ENCODE results near the gene TIA1. TPM values are rescaled to one million over a fixed set of nuclear protein-coding genes. Genes with fewer than 3 reads are reported as not detected.

Gene TIA1
- total and polyA plus RNA-seq, 2 experiments from 2014 or later = 64.8 to 160 TPM

DNA sequence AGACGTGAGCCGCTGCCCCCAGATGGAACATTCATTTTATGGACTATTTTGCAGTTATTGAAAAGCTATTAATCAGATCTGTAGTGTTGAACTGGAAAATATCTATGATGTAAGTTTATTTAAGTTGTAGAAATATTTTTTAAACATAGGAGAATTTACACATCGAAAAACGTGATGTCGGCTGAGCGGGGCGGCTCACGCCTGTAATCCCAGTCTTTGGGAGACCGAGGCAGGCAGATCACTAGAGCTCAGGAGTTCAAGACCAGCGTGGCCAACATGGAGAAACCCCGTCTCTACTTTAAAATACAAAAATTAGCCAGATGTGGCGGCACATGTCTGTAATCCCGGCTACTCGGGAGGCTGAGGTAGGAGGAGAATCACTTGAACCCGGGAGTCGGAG, 2.0 kb upstream of the TIA1 start:
- Histone ChIP-seq H3K9me3 (ENCODE audit: low read depth) (no peaks in the 10 kb centered on the region), H3K4me3 (no peak overlapping the region), H3K4me1 (ENCODE audit: insufficient read depth) (peaks cover 8% of the 10 kb centered on the region), H3K4me2 (no peak overlapping the region), H3K27me3 (no peaks in the 10 kb centered on the region), H3K9me2 (replicated peaks; ENCODE audit: insufficient read depth) (no peaks in the 10 kb centered on the region), H3K27ac (no peak overlapping the region), H4K20me1 (ENCODE audit: insufficient read depth, poor library complexity, severe bottlenecking) (peaks cover 19% of the 10 kb centered on the region), H2AFZ (no peak overlapping the region), H3K36me3 (replicated peaks; ENCODE audit: insufficient read depth, low read depth) (no peaks in the 10 kb centered on the region), H3K79me2 (peaks cover 27% of the 10 kb centered on the region)
- 91% methylated on average over 16 of the region's 16 CpGs for WGBS (ENCODE audit: low lambda C conversion rate, missing lambda C conversion rate)
- no peak for DNase-seq (ENCODE audit: low spot score)
- TF ChIP-seq, protein P1, sequence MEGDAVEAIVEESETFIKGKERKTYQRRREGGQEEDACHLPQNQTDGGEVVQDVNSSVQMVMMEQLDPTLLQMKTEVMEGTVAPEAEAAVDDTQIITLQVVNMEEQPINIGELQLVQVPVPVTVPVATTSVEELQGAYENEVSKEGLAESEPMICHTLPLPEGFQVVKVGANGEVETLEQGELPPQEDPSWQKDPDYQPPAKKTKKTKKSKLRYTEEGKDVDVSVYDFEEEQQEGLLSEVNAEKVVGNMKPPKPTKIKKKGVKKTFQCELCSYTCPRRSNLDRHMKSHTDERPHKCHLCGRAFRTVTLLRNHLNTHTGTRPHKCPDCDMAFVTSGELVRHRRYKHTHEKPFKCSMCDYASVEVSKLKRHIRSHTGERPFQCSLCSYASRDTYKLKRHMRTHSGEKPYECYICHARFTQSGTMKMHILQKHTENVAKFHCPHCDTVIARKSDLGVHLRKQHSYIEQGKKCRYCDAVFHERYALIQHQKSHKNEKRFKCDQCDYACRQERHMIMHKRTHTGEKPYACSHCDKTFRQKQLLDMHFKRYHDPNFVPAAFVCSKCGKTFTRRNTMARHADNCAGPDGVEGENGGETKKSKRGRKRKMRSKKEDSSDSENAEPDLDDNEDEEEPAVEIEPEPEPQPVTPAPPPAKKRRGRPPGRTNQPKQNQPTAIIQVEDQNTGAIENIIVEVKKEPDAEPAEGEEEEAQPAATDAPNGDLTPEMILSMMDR (IDR thresholded peaks at IDR 0.05; ENCODE audit: poor library complexity) = no peak
- no peak for TF ChIP-seq EZH2 (IDR thresholded peaks at IDR 0.05; ENCODE audit: borderline replicate concordance)
- no peak for TF ChIP-seq EZH2phosphoT487 (IDR thresholded peaks at IDR 0.05; ENCODE audit: low read depth, severe bottlenecking, unreplicated experiment)

DNA sequence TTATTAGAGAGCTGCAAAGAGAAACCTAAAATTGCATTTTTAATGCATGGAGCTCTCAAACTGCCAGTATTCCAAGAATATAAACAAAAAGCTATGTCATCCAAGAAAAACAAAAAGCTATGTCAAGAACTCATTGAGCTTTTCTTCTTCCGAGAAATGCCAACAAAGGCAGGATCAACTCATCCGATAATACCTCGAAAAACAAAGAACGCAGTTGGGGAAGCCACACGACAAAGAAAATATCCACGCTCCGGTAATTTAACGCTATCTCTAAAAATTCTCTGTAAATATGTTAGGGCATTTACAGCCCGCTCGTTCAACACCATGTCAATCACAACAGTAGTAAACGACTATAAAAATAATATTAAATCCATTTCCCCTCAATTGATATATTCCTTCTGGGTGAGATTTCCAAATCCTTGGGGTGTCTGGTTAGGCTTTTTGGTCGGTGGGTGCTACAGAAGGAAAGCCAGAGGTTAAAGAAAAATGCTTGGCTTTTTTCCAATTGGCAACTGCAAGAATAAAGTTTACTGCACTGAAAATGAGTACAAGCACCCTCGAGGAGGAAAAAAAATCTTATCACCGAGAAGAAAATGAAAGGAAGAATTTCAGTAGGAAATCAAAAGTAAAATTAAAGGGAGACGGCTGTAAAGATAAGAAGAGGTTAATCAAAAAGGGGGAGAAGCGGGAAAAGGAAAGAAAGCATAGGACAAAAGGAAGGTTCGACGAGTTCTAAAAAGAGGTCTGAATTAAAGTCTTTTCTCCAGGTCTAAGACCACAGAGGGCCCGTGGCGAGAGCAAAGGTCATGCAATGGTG, 856 bp downstream of the TIA1 start:
- Histone ChIP-seq H3K36me3 (replicated peaks; ENCODE audit: insufficient read depth, low read depth) (no peaks in the 10 kb centered on the region), H3K27ac (peak overlapping the region; percentile 97), H3K9me2 (replicated peaks; ENCODE audit: insufficient read depth) (no peaks in the 10 kb centered on the region), H3K4me1 (ENCODE audit: insufficient read depth) (peaks cover 8% of the 10 kb centered on the region), H3K79me2 (peaks cover 55% of the 10 kb centered on the region), H3K27me3 (no peaks in the 10 kb centered on the region), H3K9me3 (ENCODE audit: low read depth) (no peaks in the 10 kb centered on the region), H4K20me1 (ENCODE audit: insufficient read depth, poor library complexity, severe bottlenecking) (peaks cover 47% of the 10 kb centered on the region), H2AFZ (peak overlapping the region; percentile 33), H3K4me3 (peak overlapping the region; percentile 93), H3K4me2 (peak overlapping the region; percentile 80)
- WGBS (ENCODE audit: low lambda C conversion rate, missing lambda C conversion rate) = under 1% methylated on average over 20 of the region's 20 CpGs
- DNase-seq (ENCODE audit: low spot score) = peak; percentile 15
- TF ChIP-seq EZH2 (IDR thresholded peaks at IDR 0.05; ENCODE audit: borderline replicate concordance) (no peak), EZH2phosphoT487 (IDR thresholded peaks at IDR 0.05; ENCODE audit: low read depth, severe bottlenecking, unreplicated experiment) (no peak)
- TF ChIP-seq, protein P1 (IDR thresholded peaks at IDR 0.05; ENCODE audit: poor library complexity) = no peak

DNA sequence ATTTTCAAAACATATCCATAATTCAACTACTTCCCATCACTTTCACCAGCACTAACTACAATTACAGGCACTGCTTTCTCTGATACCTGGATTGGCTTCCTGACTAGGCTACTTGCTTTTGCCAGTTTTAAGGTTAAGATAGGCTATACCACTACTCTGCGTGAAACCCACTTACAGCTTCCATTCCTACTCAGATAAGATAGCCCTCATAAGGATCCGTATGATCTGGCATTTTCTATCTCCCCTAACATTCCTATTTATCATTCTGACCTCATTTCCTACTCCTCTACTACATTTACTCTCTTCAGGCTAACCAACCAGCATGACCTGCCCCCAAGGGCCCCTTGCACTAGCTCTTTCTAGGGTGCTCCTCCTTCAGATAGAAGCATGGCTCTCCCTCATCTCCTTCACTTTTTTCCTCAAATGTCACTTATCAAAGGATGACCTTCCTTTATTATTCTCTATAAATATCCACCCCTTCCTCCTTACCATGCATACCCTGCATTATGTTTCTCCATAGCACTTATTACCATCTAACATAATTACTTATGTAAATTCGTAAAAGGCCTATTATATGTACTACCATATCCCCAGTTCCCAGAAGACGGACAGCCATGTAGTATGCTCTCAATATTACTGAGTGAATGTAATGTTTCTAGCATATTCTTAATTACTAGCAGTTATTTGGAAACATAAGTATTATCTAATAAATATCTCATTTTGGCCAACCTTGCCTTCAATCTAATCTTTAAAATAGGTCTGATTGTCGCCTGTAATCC, 4.4 kb downstream of the TIA1 start:
- H3K9me3 ChIP-seq (ENCODE audit: low read depth) = no peaks in the 10 kb centered on the region
- H3K4me2 ChIP-seq = peak overlapping the region; percentile 80
- no peaks in the 10 kb centered on the region for H3K27me3 ChIP-seq
- H3K9me2 ChIP-seq (replicated peaks; ENCODE audit: insufficient read depth) = no peaks in the 10 kb centered on the region
- no peak overlapping the region for H2AFZ ChIP-seq
- no peak overlapping the region for H3K27ac ChIP-seq
- peaks cover 91% of the 10 kb centered on the region for H3K79me2 ChIP-seq
- H4K20me1 ChIP-seq (ENCODE audit: insufficient read depth, poor library complexity, severe bottlenecking) = peaks cover 81% of the 10 kb centered on the region
- no peaks in the 10 kb centered on the region for H3K36me3 ChIP-seq (replicated peaks; ENCODE audit: insufficient read depth, low read depth)
- no peak for DNase-seq (ENCODE audit: low spot score)
- H3K4me3 ChIP-seq = no peak overlapping the region
- TF ChIP-seq EZH2phosphoT487 (IDR thresholded peaks at IDR 0.05; ENCODE audit: low read depth, severe bottlenecking, unreplicated experiment) = no peak
- no peak for TF ChIP-seq EZH2 (IDR thresholded peaks at IDR 0.05; ENCODE audit: borderline replicate concordance)
- TF ChIP-seq, protein P1 (IDR thresholded peaks at IDR 0.05; ENCODE audit: poor library complexity) = no peak
- H3K4me1 ChIP-seq (ENCODE audit: insufficient read depth) = peaks cover 8% of the 10 kb centered on the region
- 83% methylated on average over 5 of the region's 5 CpGs for WGBS (ENCODE audit: low lambda C conversion rate, missing lambda C conversion rate)

Data from hepatocyte (in vitro differentiated cells).